GM12874 (cell line): ENCODE data around the gene PGM5.
A peak's percentile ranks its signal among the peaks of the same experiment; 100 is the strongest.

Experiments used
- TF ChIP-seq, protein P1 (sequence below): IDR thresholded peaks from 2 replicates; pipeline ENCODE4 v1.5.1; 2011; ENCODE audit warnings: low read depth, mild to moderate bottlenecking, control low read depth, low read length, moderate library complexity; ENCODE audit not compliant: insufficient read depth

Gene PGM5

DNA sequence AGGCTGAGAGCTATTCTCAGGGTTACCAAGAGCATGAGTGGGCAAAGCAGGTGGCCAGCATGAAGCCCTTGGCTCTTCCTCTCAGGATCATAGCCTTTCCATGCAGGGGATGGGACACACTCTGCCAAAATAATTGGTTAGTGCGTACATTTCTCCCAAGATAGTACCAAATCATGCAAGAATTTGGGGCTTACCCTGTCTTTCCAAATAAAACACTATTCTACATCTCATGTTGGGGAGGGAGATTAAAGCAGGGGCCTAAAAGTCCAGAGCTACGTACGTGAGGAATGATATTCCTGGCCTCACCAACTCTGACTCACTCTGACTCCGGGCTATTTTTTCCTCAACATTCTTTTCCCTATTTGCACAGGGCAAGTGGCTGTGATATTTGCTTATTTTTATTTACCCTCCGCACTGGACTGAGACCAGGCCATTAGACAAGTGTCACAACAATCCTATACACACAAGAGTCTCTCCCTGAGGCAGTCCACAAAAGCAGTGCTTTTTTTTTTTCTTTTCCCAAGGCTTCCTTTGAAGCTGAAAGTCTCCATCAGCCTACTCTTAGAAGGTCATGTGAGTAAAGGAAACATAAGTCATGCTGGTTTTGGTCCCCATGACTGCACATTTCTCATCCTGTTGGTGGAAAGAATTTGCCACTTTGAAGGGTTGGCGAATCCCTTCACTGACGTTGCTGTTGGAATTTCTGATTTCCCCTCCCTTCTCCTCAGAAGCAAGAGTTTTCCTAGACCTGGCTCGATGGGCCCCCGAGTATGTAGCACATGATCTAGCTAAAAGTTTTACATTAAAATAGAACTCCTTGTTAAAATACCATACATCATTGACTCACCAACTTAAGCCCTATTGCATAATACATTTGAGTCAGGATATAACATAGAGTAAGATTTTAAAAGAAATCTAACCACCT lies 144.3 kb downstream of the PGM5 start:
- TF ChIP-seq, protein P1, sequence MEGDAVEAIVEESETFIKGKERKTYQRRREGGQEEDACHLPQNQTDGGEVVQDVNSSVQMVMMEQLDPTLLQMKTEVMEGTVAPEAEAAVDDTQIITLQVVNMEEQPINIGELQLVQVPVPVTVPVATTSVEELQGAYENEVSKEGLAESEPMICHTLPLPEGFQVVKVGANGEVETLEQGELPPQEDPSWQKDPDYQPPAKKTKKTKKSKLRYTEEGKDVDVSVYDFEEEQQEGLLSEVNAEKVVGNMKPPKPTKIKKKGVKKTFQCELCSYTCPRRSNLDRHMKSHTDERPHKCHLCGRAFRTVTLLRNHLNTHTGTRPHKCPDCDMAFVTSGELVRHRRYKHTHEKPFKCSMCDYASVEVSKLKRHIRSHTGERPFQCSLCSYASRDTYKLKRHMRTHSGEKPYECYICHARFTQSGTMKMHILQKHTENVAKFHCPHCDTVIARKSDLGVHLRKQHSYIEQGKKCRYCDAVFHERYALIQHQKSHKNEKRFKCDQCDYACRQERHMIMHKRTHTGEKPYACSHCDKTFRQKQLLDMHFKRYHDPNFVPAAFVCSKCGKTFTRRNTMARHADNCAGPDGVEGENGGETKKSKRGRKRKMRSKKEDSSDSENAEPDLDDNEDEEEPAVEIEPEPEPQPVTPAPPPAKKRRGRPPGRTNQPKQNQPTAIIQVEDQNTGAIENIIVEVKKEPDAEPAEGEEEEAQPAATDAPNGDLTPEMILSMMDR, result no peak

DNA sequence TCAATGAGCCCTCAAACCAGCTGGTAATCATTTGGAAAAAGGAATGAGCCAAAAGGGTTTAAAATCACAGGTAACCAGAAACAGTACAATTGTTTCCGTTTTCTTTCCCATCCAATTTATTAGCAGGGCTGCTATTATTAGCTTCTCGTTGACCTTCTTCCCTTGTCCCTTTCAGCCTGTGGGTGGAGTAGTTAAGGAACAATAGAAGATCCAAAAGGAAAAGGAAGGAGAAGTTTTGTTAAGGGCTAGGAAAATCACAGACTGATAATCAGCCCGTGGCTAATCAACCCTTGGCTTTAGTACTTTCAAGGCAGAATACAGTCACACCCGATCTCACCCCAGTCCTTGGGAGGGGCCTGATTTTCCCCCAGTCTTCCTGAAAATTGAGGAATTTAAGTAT lies 145.9 kb downstream of the PGM5 start:
- TF ChIP-seq, protein P1, result no peak

DNA sequence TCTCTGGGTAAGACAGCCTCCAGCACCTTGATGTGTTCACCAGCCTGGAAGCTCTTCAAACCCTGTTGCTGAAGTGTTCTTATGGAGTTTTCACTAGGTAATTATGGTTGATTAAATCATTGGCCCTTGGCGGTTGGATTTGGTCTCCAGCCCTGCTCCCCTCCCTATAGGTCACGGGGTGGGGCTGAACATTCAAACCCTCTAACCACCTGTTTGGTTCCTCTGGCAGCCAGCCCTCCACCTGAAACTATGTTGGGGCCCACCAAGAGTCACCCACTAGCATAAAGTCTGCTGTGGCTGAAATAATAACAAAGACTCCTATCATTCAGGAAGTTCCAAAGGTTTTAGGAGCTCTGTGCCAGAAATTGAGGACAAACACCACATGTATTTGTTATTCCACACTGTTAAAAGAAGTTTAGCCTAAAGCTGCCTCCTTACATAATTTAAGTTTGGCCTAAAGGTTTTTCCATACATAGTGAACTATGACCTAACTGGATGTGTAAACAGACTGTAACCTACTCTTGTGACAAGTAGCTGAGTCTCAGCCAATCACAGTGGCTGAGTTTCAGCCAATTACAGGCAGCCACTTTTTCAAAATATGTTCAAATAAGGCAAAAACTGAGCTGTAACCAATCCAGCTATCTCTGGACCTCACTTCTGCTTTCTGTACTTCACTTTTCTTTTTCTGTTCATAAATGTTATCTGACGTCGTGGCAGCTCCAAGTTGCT lies 149.4 kb downstream of the PGM5 start:
- TF ChIP-seq, protein P1, result no peak

DNA sequence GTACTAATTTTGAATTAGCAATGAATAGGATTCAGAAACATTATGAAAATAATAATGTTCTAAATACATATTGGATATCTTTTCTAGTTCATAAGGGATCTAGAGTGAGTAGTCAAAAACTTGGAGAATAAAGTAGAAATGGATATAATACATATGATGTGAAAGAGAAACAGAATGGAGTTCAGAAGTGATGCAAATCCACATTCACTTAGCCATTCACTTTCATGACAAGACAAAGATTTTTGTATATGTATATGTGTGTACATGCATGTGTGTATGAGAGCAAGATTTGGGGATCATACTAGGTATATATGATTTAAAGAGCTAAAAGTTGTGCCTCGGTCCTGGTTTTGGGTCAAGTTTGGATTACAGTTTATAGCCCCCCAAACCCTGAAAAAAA lies 150.1 kb downstream of the PGM5 start:
- TF ChIP-seq, protein P1, result no peak

DNA sequence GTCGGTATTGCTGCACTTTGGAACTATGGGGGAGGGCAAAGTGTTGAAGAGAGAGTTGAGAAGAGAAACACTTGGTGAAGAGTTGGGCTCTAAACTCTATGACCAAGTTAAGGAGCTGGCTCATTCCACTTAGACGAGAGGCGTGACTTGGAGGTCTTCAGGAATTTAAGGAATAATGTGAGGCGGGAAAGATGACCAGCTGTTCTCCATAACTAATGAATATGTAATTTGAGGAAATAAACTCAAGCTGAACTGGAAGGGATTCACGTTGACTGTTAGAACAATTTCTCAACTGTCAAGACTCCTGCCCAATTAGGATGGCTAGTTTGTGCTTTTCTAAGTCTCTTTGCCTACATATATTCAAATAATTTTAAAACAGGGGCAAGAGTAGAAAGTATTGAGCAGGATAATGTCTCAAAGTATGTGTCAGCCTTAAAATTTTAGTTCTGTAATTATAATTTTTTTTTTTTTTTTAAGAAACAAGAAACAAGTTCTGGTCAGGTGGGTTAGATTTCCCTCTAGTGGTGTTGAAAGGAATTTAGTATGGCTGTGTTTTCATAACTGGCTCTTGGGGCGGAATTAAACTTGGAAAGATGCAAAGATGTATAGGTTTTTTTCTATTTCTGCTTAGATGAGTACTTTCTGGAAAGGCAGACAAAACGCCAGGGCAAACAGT lies 150.9 kb downstream of the PGM5 start:
- TF ChIP-seq, protein P1, result peak; percentile 42; the same call in 1 of the 2 replicates

DNA sequence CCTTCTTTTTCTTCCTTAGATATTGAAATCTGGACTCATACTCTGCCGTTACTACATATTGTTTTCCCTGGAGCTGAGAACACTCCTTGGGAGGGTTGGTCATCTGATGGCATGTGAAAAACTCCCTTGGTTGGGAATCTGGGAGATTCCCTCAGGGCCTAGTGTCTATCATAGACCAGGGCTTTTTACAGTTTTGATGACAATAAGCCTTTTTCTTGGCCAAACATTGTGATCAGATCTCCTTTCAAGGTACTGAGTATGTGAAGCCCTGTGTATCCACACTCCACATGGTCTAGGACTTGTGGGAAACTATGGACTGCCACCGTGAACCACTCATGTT lies 151.4 kb downstream of the PGM5 start:
- TF ChIP-seq, protein P1, result no peak

DNA sequence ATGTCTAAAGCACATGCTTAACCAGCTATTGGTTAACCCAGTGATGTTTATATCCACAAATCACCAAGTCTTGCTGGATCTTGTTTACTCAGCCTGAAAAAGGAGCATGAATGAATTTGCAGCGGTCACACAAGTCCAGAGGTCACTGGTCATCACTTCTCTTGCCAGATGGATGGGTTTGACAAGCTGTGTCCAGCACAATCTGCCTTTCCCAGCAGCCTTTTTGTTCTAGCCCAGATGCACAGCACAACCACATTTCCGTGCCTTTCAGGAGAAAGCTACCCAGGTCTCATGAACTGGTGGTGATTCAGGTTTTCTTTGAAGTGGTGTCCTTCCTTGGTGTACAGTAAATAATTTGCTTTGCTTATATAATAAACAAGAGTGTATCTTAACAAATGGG lies 152.1 kb downstream of the PGM5 start:
- TF ChIP-seq, protein P1, result no peak
